Pancreas (tissue), 10 donors: ENCODE measurements around the gene GTF3C1. TPM values are rescaled to one million over a fixed set of nuclear protein-coding genes. Genes with fewer than 3 reads are reported as not detected.

Experiments
- ATAC-seq, 4 donors: fragments of 200-7000 bp; cut with Tn5 transposase; one replicate each; pipeline versions ENCODE4 v1.8.0 to v1.9.1; 2020; ENCODE audit warnings: mild to moderate bottlenecking in 4 of 4, moderate library complexity in 4 of 4
- DNase-seq, 6 donors: peaks; one replicate each; pipeline ENCODE4 v3.0.0-alpha.2; 2020
- FAIRE-seq: peaks from 2 replicates; lab custom pipeline; 2012; peaks lifted over from hg19 to GRCh38; lab: Jason Lieb, UNC
- H3K27ac ChIP-seq, 4 donors: fragments of 200-600 bp; sonication (generic); 1 replicate in 3 of 4; 2 replicates in 1 of 4; pipeline versions ENCODE4 v1.5.0 to v1.8.0; 2020
- H3K27me3 ChIP-seq, 4 donors: fragments of 200-600 bp; one replicate each; pipeline ENCODE4 v1.8.0; 2021
- H3K36me3 ChIP-seq, 3 donors: fragments of 200-600 bp; sonication (generic) in 1 of 3; one replicate each; pipeline versions ENCODE4 v1.5.0 to v1.8.0; 2020 to 2021
- H3K4me1 ChIP-seq, 3 donors: fragments of 200-600 bp; one replicate each; pipeline ENCODE4 v1.8.0; 2021
- H3K4me3 ChIP-seq, 4 donors: fragments of 200-600 bp; sonication (generic) in 2 of 4; one replicate each; pipeline versions ENCODE4 v1.5.0 to v1.8.0; 2020 to 2021
- H3K9me3 ChIP-seq, 4 donors: fragments of 200-600 bp; one replicate each; pipeline ENCODE4 v1.8.0; 2021
- WGBS, 2 donors: extraction: QIAGEN DNeasy Blood & Tissue Kit; methylation state at CpG; one replicate each; pipeline ENCODE4 v1.1.7; 2013; 5-methylcytosine and 5-hydroxymethylcytosine counted together
- intact Hi-C, 3 donors: fragments of 100-400 bp; cut with DNase I; formaldehyde crosslinking; loops; one replicate each; pipeline versions ENCODE4 v1.11.1 to v1.14.2; 2022
- polyA plus RNA-seq, 2 donors: library from polyadenylated mRNA; stranded (reverse); fragments of 200-250 nt; gene quantifications; one replicate each; pipeline ENCODE4 v1.2.3, GENCODE V29; 2013
- total RNA-seq, 6 donors: library from RNA; stranded (reverse); fragmentation: NEBNext Ultra II Directional in 4 of 6; extraction: Animal tissue kit (Norgen Biotek cat#: 25700) in 4 of 6; gene quantifications; one replicate each; pipeline versions ENCODE4 v1.2.1 to v1.2.4, GENCODE V29; 2021 to 2023
- TF ChIP-seq, protein P1 (sequence below), 4 donors: fragments of 200-600 bp; sonication (generic) in 3 of 4; IDR thresholded peaks; one replicate each; pipeline versions ENCODE4 v1.5.0 to v1.8.0; 2021; ENCODE audit warnings: antibody characterized with exemption in 4 of 4
- donor health status: healthy with polysubstance abuse.
- donor health status: DM: no; HTN: no; CAD: no; lungs with moderate emphysema.
- donor health status: DM: no; HTN: no; CAD: no.
- donor health status: control.
- donor health status: control.
- donor health status: Bipolar disorder and iron deficiency.
- donor health status: DM: yes; HTN: yes; CAD: no.
- donor health status: DM: no; HTN: no; CAD: no.
- donor health status: DM: no; HTN: no; CAD: no.
- donor health status: DM: yes; HTN: yes; CAD: no.

GTF3C1 gene, protein sequence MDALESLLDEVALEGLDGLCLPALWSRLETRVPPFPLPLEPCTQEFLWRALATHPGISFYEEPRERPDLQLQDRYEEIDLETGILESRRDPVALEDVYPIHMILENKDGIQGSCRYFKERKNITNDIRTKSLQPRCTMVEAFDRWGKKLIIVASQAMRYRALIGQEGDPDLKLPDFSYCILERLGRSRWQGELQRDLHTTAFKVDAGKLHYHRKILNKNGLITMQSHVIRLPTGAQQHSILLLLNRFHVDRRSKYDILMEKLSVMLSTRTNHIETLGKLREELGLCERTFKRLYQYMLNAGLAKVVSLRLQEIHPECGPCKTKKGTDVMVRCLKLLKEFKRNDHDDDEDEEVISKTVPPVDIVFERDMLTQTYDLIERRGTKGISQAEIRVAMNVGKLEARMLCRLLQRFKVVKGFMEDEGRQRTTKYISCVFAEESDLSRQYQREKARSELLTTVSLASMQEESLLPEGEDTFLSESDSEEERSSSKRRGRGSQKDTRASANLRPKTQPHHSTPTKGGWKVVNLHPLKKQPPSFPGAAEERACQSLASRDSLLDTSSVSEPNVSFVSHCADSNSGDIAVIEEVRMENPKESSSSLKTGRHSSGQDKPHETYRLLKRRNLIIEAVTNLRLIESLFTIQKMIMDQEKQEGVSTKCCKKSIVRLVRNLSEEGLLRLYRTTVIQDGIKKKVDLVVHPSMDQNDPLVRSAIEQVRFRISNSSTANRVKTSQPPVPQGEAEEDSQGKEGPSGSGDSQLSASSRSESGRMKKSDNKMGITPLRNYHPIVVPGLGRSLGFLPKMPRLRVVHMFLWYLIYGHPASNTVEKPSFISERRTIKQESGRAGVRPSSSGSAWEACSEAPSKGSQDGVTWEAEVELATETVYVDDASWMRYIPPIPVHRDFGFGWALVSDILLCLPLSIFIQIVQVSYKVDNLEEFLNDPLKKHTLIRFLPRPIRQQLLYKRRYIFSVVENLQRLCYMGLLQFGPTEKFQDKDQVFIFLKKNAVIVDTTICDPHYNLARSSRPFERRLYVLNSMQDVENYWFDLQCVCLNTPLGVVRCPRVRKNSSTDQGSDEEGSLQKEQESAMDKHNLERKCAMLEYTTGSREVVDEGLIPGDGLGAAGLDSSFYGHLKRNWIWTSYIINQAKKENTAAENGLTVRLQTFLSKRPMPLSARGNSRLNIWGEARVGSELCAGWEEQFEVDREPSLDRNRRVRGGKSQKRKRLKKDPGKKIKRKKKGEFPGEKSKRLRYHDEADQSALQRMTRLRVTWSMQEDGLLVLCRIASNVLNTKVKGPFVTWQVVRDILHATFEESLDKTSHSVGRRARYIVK (N-terminal part only)
- total RNA-seq, result 10 to 100 TPM; 31.5 to 52.0 (median 40.1) TPM
- 100 to 1,000 TPM in 1 of 2 donors, 10 to 100 TPM in 1; 98.3 to 113 TPM for polyA plus RNA-seq

GRCh38 chr16:27549746-27550581, at the start of gene GTF3C1, which contains the start of gene KATNIP:
Gene GTF3C1 (minus strand): TSS chr16:27549913. CDS start chr16:27549890, 23 bp downstream.
Gene KATNIP (plus strand): TSS chr16:27550144. CDS start chr16:27550171, 27 bp downstream.
- Histone ChIP-seq H3K27ac (peak within 1 kb of the TSS; percentile 61 to 81 (median 70)), H3K27me3 (no peaks in the 10 kb centered on the region), H3K4me3 (peak within 1 kb of the TSS; percentile 68 to 92 (median 88)), H3K4me1 (peaks cover 5 to 27% (median 16%) of the 10 kb centered on the region in 3 donors), H3K9me3 (no peaks in the 10 kb centered on the region), H3K36me3 (peaks cover 0 to 5% (median 0%) of the 10 kb centered on the region in 3 donors)
- DNase-seq (peak; percentile 99 to 100 (median 100)), FAIRE-seq (peak; percentile 80), ATAC-seq (peak; percentile 98 to 100 (median 98))
- WGBS, 2 donors, result 0 to 1% methylated on average over 54 to 59 of the region's 59 CpGs
- intact Hi-C loops, result no loop called here
- TF ChIP-seq, protein P1, sequence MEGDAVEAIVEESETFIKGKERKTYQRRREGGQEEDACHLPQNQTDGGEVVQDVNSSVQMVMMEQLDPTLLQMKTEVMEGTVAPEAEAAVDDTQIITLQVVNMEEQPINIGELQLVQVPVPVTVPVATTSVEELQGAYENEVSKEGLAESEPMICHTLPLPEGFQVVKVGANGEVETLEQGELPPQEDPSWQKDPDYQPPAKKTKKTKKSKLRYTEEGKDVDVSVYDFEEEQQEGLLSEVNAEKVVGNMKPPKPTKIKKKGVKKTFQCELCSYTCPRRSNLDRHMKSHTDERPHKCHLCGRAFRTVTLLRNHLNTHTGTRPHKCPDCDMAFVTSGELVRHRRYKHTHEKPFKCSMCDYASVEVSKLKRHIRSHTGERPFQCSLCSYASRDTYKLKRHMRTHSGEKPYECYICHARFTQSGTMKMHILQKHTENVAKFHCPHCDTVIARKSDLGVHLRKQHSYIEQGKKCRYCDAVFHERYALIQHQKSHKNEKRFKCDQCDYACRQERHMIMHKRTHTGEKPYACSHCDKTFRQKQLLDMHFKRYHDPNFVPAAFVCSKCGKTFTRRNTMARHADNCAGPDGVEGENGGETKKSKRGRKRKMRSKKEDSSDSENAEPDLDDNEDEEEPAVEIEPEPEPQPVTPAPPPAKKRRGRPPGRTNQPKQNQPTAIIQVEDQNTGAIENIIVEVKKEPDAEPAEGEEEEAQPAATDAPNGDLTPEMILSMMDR (IDR thresholded peaks at IDR 0.05), result no peak

DNA sequence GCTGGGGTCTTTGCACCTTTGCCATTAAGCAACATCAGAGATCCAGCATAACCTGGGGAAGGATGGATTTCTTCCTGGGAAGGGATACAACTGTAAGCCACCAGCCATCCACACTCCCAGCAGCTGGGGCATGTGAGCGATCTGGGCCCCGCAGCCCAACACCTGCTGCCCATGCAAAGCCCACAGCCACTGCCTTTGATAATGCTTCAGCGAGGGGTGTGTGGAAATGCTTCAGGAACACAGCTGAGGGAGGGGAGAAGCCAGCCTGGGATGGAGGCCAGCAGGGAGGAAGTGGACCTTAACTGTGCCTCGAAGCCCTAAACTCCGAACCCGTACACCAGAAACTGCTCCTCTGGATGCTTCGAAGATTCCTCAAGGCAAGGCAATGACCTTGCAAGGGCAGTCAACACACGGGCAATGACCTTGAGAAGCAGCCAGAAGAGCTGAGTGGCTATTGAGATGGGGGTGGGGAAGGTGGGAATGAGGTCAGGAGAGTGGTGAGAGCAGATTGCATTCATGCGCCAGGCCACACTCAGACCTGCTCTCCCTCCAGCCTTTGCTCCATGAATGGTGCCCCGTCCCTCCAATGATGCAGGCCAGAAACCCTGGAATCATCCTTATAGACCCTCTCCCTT, 49.3 kb upstream of the GTF3C1 start:
- TF ChIP-seq, protein P1 (IDR thresholded peaks at IDR 0.05), result no peak
- no peak for FAIRE-seq
- no peak for DNase-seq
- Histone ChIP-seq H3K4me3 (no peak overlapping the region), H3K36me3 (no peaks in the 10 kb centered on the region), H3K9me3 (no peaks in the 10 kb centered on the region), H3K27me3 (no peaks in the 10 kb centered on the region), H3K4me1 (peaks cover 4 to 17% (median 6%) of the 10 kb centered on the region in 3 donors), H3K27ac (no peak overlapping the region)
- peak in 2 of 4 donors; percentile 16 to 23 for ATAC-seq
- 59% methylated on average over 10 of the region's 10 CpGs for WGBS, 2 donors
- intact Hi-C loops, result no loop called here

GRCh38 chr16:27598220-27598619, 48.5 kb upstream of the GTF3C1 start:
- Histone ChIP-seq H3K27me3 (no peaks in the 10 kb centered on the region), H3K9me3 (no peaks in the 10 kb centered on the region), H3K27ac (no peak overlapping the region), H3K4me3 (no peak overlapping the region), H3K4me1 (peaks cover 4 to 17% (median 6%) of the 10 kb centered on the region in 3 donors), H3K36me3 (no peaks in the 10 kb centered on the region)
- TF ChIP-seq, protein P1 (IDR thresholded peaks at IDR 0.05), result no peak
- intact Hi-C loops, result no loop called here
- WGBS, 2 donors, result 85 to 86% methylated on average over 6 of the region's 6 CpGs
- DNase-seq (no peak), ATAC-seq (no peak), FAIRE-seq (no peak)
